Omental fat pad (tissue), 4 donors: ENCODE measurements around the gene CLSTN2. TPM values are rescaled to one million over a fixed set of nuclear protein-coding genes. Genes with fewer than 3 reads are reported as not detected.

Experiments
- ATAC-seq: fragments of 150-250 bp; one replicate; pipeline ENCODE4 v1.9.1; 2016; ENCODE audit warnings: mild to moderate bottlenecking, moderate library complexity; ENCODE audit not compliant: low FRiP score
- DNase-seq: peaks from one replicate; pipeline ENCODE4 v3.0.0-alpha.2; 2019; ENCODE audit warnings: low spot score
- total RNA-seq, 4 donors: library from RNA; depleted of rRNA; stranded (reverse); fragments of >200 nt; gene quantifications; one replicate each; pipeline ENCODE4 v1.1.0, GENCODE V29; 2016
- TF ChIP-seq, protein P1 (sequence below), 3 donors: fragments of 450-650 bp; IDR thresholded peaks; one replicate each; pipeline ENCODE4 v1.5.1; 2016 to 2017; ENCODE audit warnings: antibody characterized with exemption in 3 of 3, mild to moderate bottlenecking in 3 of 3, moderate library complexity in 2 of 3

CLSTN2 gene
- total RNA-seq, 4 donors from 2014 or later: 20.0 to 40.5 (median 37.8) TPM

- DNase-seq (no peak), ATAC-seq (no peak)
- TF ChIP-seq, protein P1, sequence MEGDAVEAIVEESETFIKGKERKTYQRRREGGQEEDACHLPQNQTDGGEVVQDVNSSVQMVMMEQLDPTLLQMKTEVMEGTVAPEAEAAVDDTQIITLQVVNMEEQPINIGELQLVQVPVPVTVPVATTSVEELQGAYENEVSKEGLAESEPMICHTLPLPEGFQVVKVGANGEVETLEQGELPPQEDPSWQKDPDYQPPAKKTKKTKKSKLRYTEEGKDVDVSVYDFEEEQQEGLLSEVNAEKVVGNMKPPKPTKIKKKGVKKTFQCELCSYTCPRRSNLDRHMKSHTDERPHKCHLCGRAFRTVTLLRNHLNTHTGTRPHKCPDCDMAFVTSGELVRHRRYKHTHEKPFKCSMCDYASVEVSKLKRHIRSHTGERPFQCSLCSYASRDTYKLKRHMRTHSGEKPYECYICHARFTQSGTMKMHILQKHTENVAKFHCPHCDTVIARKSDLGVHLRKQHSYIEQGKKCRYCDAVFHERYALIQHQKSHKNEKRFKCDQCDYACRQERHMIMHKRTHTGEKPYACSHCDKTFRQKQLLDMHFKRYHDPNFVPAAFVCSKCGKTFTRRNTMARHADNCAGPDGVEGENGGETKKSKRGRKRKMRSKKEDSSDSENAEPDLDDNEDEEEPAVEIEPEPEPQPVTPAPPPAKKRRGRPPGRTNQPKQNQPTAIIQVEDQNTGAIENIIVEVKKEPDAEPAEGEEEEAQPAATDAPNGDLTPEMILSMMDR (IDR thresholded peaks at IDR 0.05): no peak
Measured at GRCh38 chr3:140152851-140153639, 218.1 kb downstream of the CLSTN2 start.

- TF ChIP-seq, protein P1 (IDR thresholded peaks at IDR 0.05): no peak
- DNase-seq (no peak), ATAC-seq (no peak)
Measured at GRCh38 chr3:140153736-140154135, 218.8 kb downstream of the CLSTN2 start.

DNA sequence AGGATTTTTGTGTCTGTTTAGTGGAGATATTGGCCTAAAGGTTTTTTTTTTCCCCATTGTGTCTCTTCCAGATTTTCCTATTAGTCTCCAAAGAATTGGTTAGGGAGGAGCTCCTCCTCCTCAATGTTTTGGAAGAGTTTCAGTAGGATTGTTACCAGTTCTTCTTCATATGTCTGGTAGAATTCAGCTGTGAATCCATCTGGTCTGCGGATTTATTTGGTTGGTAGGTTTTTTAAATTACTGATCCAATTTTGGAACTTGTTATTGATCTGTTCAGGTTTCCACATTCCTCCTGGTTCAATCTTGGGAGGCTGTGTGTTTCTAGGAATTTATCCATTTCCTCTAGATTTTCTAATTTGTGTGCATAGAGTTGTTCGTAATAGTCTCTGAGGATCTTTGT lies 222.2 kb downstream of the CLSTN2 start:
- DNase-seq (no peak), ATAC-seq (no peak)
- TF ChIP-seq, protein P1 (IDR thresholded peaks at IDR 0.05): no peak

GRCh38 chr3:140159646-140160045 lies 224.7 kb downstream of the CLSTN2 start:
- ATAC-seq (no peak), DNase-seq (no peak)
- TF ChIP-seq, protein P1 (IDR thresholded peaks at IDR 0.05): no peak

DNA sequence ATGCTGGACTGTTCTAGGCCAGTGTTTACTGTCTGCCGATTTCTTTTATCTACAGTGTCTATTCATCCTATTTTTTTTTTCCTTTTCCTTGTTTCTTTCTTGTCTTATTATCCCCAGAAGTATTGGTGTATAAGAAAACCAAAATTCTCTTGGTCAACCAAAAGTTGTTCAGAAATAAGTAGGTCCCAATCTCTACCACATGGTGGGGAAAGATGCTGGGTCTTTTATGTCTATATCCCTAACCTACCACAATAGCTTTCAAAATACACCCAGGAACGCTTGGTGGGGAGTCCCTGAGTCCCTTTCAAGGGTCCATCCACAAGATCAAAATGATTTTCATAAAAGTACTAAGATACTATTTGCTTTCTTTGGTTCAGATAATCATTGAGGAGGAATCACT lies 225.6 kb downstream of the CLSTN2 start:
- DNase-seq (no peak), ATAC-seq (no peak)
- TF ChIP-seq, protein P1 (IDR thresholded peaks at IDR 0.05): no peak

GRCh38 chr3:140162551-140162950 lies 227.6 kb downstream of the CLSTN2 start:
- TF ChIP-seq, protein P1 (IDR thresholded peaks at IDR 0.05): no peak
- no peak for ATAC-seq
- no peak for DNase-seq

DNA sequence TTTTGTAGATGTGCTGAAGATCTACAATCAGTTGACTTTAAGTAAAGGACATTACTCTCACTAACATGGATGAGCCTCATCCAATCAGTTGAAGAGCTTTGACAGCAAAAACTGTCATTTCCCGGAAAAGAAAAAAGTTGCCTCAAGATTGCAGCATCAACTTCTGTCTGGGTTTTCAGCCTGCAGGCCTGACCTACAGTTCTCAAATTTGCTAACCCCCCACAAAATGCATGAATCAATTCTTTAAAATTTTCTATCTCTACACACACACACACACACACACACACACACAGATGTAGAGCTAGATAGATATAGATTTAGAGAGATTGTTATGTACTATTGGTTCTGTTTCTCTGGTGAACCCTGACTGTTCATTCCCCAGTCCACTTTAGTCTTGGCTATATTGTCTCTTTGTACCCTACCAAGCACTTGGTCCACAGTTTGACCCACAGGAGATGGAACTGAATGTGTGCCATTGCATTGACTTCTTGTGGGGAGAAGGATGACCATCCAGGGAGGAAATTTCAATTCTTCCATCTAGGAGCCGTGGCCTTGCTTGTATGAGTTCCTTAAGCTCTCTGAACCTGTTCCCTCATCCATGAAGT lies 228.3 kb downstream of the CLSTN2 start:
- ATAC-seq (no peak), DNase-seq (no peak)
- TF ChIP-seq, protein P1 (IDR thresholded peaks at IDR 0.05): no peak
